ENCODE data around the gene CDX4.
"Not testable (repeated sequence)": the region's sequence is repeated elsewhere in the genome, so short reads cannot be mapped to it uniquely, and the experiment has no call there.

CDX4 gene

GRCh38 chrX:73481521-73481920 is 34.7 kb downstream of the CDX4 start:
- Histone ChIP-seq H3K9ac (ENCODE audit: low read depth, low read length) (no peak overlapping the region), H3K4me3 (ENCODE audit: low read depth, low read length) (no peak overlapping the region), H3K9me3 (ENCODE audit: control insufficient read depth, insufficient read depth, low read length) (no peaks in the 10 kb centered on the region), H3K27me3 (ENCODE audit: control insufficient read depth, insufficient read depth, low read length) (no peaks in the 10 kb centered on the region), H3K4me1 (ENCODE audit: control insufficient read depth, insufficient read depth, low read length) (no peaks in the 10 kb centered on the region), H3K36me3 (ENCODE audit: control insufficient read depth, insufficient read depth, low read length) (no peaks in the 10 kb centered on the region)

GRCh38 chrX:73490661-73491060 is 43.8 kb downstream of the CDX4 start:
- H3K4me1 ChIP-seq (ENCODE audit: control insufficient read depth, insufficient read depth, low read length) = no peaks in the 10 kb centered on the region
- no peaks in the 10 kb centered on the region for H3K36me3 ChIP-seq (ENCODE audit: control insufficient read depth, insufficient read depth, low read length)
- no peak overlapping the region for H3K4me3 ChIP-seq (ENCODE audit: low read depth, low read length)
- H3K9me3 ChIP-seq (ENCODE audit: control insufficient read depth, insufficient read depth, low read length) = no peaks in the 10 kb centered on the region
- no peak overlapping the region for H3K9ac ChIP-seq (ENCODE audit: low read depth, low read length)
- no peaks in the 10 kb centered on the region for H3K27me3 ChIP-seq (ENCODE audit: control insufficient read depth, insufficient read depth, low read length)

- H3K4me3 ChIP-seq (ENCODE audit: low read depth, low read length); H3K36me3 ChIP-seq (ENCODE audit: control insufficient read depth, insufficient read depth, low read length); H3K9ac ChIP-seq (ENCODE audit: low read depth, low read length); H3K27me3 ChIP-seq (ENCODE audit: control insufficient read depth, insufficient read depth, low read length); H3K4me1 ChIP-seq (ENCODE audit: control insufficient read depth, insufficient read depth, low read length); H3K9me3 ChIP-seq (ENCODE audit: control insufficient read depth, insufficient read depth, low read length): not testable (repeated sequence)
Observed at GRCh38 chrX:73492178-73492577, 45.3 kb downstream of the CDX4 start.

Measured in iPS-15b (cell line).